Osteocyte (in vitro differentiated cells): Measurements from ENCODE around the gene MROH7. TPM values are rescaled to one million over a fixed set of nuclear protein-coding genes. Genes with fewer than 3 reads are reported as not detected.
"Not testable (repeated sequence)": the region's sequence is repeated elsewhere in the genome, so short reads cannot be mapped to it uniquely, and the experiment has no call there.

Experiments
- DNase-seq: peaks from one replicate; pipeline ENCODE4 v3.0.0; 2021; ENCODE audit warnings: mixed read lengths; ENCODE audit not compliant: unreplicated experiment; ENCODE audit errors: extremely low spot score
- H3K27ac Mint-ChIP-seq: one replicate; pipeline ENCODE4 v1.8.0; 2021; ENCODE audit warnings: mild to moderate bottlenecking, mixed read lengths; ENCODE audit not compliant: unreplicated experiment
- H3K27me3 Mint-ChIP-seq: one replicate; pipeline ENCODE4 v1.8.0; 2021; ENCODE audit warnings: mixed read lengths; ENCODE audit not compliant: unreplicated experiment
- H3K36me3 Mint-ChIP-seq: one replicate; pipeline ENCODE4 v1.8.0; 2021; ENCODE audit warnings: mixed read lengths; ENCODE audit not compliant: unreplicated experiment
- H3K4me1 Mint-ChIP-seq: one replicate; pipeline ENCODE4 v1.8.0; 2021; ENCODE audit warnings: mixed read lengths; ENCODE audit not compliant: unreplicated experiment
- H3K4me3 Mint-ChIP-seq: one replicate; pipeline ENCODE4 v1.8.0; 2021; ENCODE audit warnings: mild to moderate bottlenecking, moderate library complexity, mixed read lengths; ENCODE audit not compliant: unreplicated experiment
- H3K9me3 Mint-ChIP-seq: one replicate; pipeline ENCODE4 v1.8.0; 2021; ENCODE audit warnings: mixed read lengths; ENCODE audit not compliant: unreplicated experiment
- total RNA-seq: library from RNA; stranded (reverse); gene quantifications from 2 replicates; pipeline ENCODE4 v1.2.1, GENCODE V29; 2021
- TF ChIP-seq, protein P1 (sequence below): fragments of 200-600 bp; sonication (generic); IDR thresholded peaks from 2 replicates; pipeline ENCODE4 v1.5.0; 2021; ENCODE audit warnings: antibody characterized with exemption, mild to moderate bottlenecking, moderate library complexity

The MROH7 gene
- total RNA-seq, 1 donor from 2014 or later: 0.11 TPM

DNA sequence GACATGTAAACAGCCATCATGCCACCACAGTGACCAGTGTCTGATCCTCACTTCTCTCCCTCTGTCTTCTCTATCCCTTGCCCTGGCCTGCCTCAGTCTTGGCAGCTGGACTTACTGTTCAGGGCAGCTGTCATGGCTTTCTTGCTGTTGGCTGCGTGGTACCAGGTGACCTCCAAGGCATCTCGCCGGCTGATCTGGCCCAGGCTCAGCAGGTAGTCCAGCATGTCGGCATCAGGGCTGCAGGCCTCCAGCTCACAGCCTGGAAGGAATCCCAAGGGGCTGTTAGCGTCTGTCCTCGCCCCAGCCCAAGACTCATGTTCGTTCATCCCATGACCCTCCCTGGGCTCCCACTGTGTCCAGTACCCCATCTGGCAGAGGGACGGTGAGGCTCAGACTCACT lies 21.8 kb upstream of the MROH7 start:
- Mint-ChIP-seq H3K4me3 (no peak overlapping the region), H3K4me1 (no peaks in the 10 kb centered on the region), H3K27ac (no peak overlapping the region), H3K36me3 (no peaks in the 10 kb centered on the region), H3K27me3 (peaks cover 45% of the 10 kb centered on the region), H3K9me3 (no peaks in the 10 kb centered on the region)
- DNase-seq: no peak
- TF ChIP-seq, protein P1, sequence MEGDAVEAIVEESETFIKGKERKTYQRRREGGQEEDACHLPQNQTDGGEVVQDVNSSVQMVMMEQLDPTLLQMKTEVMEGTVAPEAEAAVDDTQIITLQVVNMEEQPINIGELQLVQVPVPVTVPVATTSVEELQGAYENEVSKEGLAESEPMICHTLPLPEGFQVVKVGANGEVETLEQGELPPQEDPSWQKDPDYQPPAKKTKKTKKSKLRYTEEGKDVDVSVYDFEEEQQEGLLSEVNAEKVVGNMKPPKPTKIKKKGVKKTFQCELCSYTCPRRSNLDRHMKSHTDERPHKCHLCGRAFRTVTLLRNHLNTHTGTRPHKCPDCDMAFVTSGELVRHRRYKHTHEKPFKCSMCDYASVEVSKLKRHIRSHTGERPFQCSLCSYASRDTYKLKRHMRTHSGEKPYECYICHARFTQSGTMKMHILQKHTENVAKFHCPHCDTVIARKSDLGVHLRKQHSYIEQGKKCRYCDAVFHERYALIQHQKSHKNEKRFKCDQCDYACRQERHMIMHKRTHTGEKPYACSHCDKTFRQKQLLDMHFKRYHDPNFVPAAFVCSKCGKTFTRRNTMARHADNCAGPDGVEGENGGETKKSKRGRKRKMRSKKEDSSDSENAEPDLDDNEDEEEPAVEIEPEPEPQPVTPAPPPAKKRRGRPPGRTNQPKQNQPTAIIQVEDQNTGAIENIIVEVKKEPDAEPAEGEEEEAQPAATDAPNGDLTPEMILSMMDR: no peak

DNA sequence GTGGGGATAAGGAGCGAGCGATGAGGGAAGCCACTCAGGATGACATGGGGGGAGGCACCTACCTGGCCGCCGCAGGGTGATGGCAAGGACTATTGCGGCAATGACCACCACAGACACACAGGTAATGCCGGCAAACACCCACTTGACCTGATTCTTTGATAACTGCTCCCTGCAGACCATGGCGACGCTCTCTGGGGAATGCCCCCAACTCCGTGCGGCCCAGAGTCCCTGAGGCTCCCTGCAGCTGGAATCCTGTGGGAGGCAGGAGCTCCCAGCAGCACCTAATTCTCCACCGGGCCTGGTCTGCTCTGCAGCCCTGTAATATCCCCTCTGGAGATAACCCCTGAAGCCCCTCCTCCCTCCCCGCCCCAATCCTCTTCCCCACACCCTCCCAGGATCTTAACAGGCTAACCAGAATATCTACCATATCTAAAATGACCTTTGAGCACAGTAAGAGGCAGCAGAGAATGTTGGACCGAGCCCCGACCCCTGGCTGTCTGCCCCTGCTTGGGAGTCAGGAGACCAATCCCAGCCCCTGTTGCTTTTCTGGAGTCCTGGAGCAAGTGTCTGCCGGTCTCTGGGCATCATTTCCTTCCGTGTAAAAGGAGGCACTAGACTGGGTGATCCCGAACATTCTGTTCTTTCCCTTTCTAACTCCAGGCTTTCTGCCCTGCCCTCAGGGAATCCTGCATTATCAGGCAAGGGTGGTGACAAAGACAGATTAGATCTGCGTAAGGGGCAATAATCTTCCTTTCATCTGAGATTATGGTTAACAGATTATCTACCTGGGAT lies 18.2 kb upstream of the MROH7 start, which contains the start of gene FAM151A:
TSS of gene FAM151A (minus strand) at position 310 of the 792 bp plus-strand sequence. CDS start at position 180, 130 bp downstream.
- H3K27me3 Mint-ChIP-seq: peaks cover 29% of the 10 kb centered on the region
- TF ChIP-seq, protein P1: no peak
- H3K4me1 Mint-ChIP-seq: no peaks in the 10 kb centered on the region
- no peak for DNase-seq
- H3K27ac Mint-ChIP-seq: no peak within 1 kb of the TSS
- no peaks in the 10 kb centered on the region for H3K9me3 Mint-ChIP-seq
- H3K4me3 Mint-ChIP-seq: no peak within 1 kb of the TSS
- H3K36me3 Mint-ChIP-seq: no peaks in the 10 kb centered on the region

DNA sequence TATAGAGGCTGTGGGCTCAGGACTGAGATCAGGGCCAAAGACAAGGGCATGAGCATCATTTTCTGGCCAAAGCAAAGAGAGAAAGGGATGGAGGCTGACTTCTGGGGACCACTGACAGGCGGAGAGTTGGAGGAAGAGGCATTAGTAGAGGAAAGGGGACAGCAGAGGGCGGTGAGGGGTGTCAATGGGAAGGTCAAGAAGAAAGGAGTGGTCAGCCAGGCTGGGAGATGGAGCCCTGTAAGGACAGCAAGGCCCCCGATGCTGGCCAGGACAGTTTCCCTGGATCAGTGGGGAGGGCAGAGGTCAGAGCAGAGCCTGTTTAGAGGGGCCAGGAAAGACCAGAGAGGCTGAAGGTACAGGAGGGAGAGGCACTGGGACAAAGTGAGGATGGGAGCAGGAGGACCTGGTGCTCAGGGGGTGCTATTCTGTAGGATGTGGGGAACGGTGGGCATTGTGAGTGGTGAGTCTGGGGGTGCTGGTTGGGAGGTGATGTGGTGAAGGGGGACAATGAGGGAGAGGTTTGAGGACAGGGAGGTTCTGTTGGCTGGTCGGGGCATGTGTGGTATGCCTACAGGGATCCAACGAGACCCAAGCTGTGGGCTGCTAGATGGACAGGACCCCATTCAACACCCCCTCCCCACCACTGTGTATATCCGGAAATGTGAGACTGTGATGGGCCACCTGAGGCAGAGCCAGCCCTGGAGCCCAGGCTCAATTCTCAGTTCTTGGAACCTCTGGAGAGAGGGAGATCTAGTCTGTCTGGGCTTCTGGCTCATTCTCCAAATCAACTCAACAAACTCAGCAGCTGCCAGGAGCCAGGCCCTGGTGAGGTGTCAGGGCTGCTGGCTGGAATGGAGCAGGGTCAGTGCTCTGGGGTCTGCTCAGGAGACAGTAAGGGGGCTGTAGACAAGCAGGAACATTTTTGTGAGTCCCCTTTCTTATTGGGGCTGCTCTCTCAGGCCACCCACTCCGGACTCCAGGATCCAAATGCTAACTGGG lies 16.8 kb upstream of the MROH7 start:
- H3K27ac Mint-ChIP-seq: no peak overlapping the region
- no peak for DNase-seq
- H3K27me3 Mint-ChIP-seq: peaks cover 18% of the 10 kb centered on the region
- H3K4me1 Mint-ChIP-seq: no peaks in the 10 kb centered on the region
- H3K9me3 Mint-ChIP-seq: no peaks in the 10 kb centered on the region
- no peak overlapping the region for H3K4me3 Mint-ChIP-seq
- TF ChIP-seq, protein P1: no peak
- no peaks in the 10 kb centered on the region for H3K36me3 Mint-ChIP-seq

DNA sequence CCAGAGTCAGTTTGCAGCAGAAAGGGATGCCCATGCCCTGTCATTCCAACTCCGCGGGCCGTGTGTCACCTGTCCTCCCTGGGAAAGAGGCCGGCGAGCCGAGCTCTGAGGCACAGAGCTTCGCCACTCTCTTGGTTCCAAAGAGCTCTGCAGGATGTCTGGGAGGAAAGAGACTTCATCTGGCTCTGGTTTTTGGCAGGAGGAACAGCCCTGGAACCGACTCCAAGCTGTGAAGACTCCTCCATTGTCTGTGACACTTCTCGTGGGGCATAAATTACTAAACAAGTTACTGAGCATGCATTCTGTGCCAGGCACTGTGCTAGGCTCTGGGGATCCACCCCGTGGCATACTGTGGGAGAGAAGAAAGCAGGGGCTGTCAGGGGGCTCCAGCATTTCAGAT lies 14.4 kb upstream of the MROH7 start:
- DNase-seq: no peak
- Mint-ChIP-seq H3K27ac (no peak overlapping the region), H3K27me3 (peaks cover 29% of the 10 kb centered on the region), H3K4me3 (no peak overlapping the region), H3K9me3 (no peaks in the 10 kb centered on the region), H3K4me1 (no peaks in the 10 kb centered on the region), H3K36me3 (no peaks in the 10 kb centered on the region)
- TF ChIP-seq, protein P1: no peak

DNA sequence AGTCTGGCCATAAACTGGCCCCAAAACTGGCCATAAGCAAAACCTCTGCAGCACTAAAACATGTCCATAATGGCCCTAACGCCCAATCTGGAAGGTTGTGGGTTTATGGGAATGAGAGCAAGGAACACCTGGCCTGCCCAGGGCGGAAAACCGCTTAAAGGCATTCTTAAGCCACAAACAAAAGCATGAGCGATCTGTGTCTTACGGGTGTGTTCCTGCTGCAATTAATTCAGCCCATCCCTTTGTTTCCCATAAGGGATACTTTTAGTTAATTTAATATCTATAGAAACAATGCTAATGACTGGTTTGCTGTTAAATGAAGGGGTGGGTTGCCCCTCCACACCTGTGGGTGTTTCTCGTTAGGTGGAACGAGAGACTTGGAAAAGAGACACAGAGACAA lies 5.8 kb upstream of the MROH7 start:
- not testable (repeated sequence) for DNase-seq, H3K4me1 Mint-ChIP-seq, H3K9me3 Mint-ChIP-seq, H3K27ac Mint-ChIP-seq, H3K36me3 Mint-ChIP-seq, H3K4me3 Mint-ChIP-seq
- H3K27me3 Mint-ChIP-seq: peaks cover 57% of the 10 kb centered on the region

DNA sequence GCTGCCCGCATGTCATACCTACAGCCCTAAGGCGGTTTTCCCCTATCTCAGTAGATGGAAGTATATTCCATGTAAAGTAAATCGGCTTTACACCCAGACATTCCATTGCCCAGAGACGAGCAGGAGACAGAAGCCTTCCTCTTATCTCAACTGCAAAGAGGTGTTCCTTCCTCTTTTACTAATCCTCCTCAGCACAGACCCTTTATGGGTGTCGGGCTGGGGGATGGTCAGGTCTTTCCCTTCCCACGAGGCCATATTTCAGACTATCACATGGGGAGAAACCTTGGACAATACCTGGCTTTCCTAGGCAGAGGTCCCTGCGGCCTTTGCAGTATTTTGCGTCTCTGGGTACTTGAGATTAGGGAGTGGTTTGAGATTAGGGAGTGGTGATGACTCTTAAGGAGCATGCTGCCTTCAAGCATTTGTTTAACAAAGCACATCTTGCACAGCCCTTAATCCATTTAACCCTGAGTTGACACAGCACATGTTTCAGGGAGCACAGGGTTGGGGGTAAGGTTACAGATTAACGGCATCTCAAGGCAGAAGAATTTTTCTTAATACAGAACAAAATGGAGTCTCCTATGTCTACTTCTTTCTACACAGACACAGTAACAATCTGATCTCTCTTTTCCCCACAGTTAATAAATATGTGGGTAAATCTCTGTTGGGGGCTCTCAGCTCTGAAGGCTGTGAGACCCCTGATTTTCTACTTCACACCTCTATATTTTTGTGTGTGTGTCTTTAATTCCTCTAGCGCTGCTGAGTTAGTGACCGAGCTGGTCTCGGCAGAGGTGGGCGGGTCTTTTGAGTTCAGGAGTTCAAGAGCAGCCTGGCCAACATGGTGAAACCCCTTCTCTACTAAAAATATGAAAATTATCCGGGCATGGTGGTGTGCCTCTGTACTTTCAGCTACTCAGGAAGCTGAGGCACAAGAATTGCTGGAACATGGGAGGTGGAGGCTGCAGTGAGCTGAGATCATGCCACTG lies 4.8 kb upstream of the MROH7 start:
- H3K27ac Mint-ChIP-seq, H3K9me3 Mint-ChIP-seq, DNase-seq, H3K4me3 Mint-ChIP-seq, H3K4me1 Mint-ChIP-seq, H3K36me3 Mint-ChIP-seq: not testable (repeated sequence)
- peaks cover 54% of the 10 kb centered on the region for H3K27me3 Mint-ChIP-seq
